ENCODE measurements around the gene MCRIP1.

Gene MCRIP1

DNA sequence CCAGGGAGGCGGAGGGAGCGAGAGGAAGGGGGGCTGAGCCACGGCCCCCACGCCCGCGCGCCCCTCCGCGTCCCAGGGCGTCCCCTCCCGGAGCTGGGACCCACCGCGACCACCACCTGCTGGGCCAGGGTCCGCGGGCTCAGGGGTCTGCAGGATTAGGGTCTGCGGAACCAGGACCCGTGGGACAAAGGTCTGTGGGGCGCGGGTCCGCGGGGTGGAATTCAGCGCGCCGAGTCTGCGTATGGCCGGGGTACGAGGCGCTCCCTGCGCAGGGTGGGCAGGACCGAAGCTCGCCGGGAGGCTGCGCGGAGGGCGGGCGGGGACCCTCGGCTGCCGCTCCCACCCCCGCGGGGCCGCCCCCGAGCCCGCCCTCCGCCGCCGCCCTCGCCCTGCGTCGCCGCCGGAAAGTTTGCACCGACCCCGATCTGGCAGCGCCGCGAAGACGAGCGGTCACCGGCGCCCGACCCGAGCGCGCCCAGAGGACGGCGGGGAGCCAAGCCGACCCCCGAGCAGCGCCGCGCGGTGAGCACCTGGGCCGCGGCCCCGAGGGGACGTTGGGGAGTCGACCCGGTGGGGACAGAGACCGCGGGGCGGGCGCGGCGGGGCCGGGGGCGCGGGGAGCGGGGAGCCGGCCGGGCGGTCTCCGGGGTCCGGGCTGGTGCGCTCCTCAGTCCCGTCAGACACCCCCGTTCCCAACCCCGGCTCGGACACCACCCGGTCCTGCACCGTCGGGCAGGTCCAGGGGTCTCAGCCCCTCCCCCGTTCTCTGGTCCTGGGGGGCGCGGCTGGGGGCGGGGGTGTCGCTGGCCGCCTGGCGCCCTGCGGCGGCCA, 29.1 kb downstream of the MCRIP1 start, which contains the start of gene GCGR:
TSS of gene GCGR (plus strand) at position 423 of the 831 bp plus-strand sequence. CDS start 4,869 bp downstream, outside the sequence.
- DNase-seq (ENCODE audit: low read depth): no peak

DNA sequence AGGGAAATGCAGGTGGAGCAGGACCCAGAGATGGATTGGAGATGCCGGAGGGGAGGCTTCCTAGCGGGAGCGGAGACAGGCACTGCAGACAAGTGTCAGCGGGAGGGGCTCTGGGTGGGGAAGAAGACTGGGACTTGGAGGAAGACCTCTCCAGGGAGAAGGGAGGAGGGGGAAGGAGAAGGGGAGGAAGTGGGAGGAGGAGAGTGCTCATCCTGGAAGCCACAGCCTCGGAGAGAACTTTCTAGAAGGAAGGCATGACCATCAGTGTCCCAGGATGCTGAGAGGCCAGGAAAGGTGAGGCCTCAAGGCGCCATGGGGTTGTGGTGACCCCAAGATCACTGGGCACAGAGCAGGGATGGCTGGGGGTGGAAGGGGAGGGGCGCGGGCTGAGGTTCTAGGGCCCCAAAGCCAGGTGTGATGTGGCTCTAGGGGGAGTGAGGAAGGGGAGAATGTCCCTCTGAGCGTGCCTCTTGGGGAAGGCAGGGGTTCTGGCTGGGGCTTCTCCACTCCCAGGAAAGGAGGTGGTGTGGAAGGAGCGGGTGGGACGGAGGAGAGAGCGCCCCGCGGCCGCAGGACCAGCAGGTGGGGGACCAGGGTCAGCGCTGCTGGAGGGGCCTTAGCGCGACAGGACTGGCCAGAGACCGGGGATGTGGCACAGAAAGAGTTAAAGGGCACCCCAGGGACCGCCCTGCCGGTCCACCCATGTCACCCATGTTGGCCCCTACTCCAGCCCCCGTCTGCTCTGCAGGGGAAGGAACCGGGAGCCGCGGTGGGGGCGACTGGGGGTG, 30.0 kb downstream of the MCRIP1 start:
- no peak for DNase-seq (ENCODE audit: low read depth)

DNA sequence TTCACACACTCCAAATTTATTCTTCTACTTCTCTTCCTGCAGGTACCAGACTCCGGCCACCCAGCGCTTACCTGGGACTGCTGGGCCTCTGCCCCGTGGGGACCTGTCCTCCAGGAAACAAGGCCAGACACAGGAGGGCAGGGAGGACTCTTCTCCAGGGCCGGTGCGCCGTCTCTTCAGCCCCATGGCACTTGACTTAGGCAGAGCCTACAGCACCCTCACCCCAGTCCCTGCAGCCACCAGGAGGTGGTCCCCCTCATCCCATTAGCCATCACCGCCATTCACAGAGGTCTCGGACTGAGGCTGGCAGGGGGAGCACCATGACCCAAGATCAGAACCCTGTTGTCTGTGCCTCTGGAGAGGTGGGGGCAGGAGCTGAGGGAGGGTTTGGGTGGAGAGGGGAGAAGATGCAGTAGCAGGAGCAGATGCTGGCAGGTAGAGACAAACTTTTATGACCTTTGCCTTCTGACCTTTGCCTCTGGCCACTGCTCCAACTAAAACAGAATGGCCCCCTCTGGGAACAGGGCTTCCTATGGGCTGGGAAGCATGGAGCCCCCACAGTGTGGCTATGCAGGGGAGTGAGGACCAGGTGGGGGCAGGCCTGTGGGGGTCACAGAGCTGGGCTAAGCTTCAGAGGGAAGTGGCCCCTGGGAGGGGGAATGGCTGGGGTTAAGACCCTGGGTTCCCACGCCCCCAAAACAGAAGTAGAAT, 30.9 kb downstream of the MCRIP1 start:
- DNase-seq (ENCODE audit: low read depth): no peak

DNA sequence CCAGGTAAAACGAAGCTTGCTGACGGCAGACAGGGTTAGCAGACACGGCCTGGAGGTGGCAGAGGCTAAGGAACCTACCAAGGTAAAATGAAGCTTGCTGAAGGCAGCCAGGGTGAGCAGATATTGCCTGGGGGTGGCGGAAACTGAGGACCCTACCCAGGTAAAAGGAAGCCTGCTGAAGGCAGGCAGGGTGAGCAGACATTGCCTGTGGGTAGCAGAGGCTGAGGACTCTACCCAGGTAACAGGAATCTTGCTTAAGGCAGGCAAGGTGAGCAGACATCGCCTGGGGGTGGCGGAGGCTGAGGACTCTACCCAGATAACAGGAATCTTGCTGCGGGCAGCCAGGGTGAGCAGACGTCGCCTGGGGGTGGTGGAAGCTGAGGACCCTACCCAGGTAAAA, 31.8 kb downstream of the MCRIP1 start:
- no peak for DNase-seq (ENCODE audit: low read depth)

DNA sequence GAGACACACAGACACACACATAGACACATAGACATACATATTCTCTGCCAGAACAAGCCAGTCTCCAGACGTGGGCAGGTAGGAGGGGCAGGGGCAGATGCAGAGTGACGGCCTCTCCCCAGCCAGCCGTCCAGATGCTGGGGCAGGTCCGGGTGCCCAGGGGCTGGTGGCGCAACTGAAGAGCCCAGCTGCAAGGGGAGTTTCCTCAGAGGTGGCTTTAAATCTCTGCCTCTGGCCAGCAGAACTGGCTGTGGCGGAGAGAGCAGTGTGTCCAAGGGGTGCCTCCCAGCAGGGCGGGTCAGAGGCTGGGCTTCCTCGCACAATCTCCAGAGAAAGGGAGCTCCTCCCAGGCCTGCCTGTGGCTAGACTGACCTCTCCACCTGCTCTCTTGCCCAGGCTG, 38.6 kb downstream of the MCRIP1 start:
- DNase-seq (ENCODE audit: low read depth): no peak

DNA sequence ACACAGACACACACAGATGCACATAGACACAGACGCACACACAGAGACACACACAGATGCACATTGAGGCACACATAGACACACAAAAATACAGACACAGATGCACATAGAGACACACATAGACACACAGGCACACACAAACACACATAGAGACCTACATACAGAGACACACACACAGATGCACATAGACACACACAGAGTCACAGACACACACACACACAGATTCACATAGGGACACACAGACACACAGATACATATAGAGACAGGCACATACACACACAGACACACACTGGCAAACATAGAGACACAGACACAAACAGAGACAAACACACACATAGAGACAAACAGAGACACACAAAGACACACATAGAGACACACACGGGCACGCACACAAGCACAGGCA, 39.0 kb downstream of the MCRIP1 start:
- DNase-seq (ENCODE audit: low read depth): no peak

DNA sequence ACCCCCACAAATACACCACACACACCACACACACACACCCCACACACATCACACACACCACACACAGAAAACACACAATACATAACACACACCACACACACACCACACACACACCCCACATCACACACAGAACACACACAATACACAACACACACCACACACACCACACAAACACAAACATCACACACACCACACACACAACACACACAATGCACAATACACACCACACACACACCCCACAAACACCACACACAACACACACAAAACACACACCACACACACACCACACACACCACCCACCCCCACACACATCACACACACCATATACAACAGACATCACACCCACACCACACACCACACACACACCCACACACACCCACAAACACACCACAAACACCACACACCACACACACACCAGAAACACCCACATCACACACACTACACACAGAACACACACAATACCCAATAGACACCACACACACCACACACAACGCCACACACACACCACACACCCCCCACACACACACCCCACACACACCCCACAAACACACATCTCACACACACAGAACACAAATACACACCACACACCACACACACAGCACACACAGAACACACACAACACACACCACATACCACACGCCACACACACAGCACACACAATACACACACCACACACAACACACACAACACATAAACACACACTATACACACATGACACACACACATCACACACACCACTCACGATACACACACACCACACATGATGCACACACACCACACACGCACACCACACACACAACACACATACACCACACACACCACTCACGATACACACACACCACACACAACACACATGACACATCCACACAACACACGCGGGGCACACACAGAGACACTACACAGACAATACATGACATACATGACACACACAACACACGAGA, 40.1 kb downstream of the MCRIP1 start:
- DNase-seq (ENCODE audit: low read depth): no peak

Data from non-pigmented ciliary epithelial cell (primary cell).